ENCODE results near the gene CRYBG1.

Gene CRYBG1, protein sequence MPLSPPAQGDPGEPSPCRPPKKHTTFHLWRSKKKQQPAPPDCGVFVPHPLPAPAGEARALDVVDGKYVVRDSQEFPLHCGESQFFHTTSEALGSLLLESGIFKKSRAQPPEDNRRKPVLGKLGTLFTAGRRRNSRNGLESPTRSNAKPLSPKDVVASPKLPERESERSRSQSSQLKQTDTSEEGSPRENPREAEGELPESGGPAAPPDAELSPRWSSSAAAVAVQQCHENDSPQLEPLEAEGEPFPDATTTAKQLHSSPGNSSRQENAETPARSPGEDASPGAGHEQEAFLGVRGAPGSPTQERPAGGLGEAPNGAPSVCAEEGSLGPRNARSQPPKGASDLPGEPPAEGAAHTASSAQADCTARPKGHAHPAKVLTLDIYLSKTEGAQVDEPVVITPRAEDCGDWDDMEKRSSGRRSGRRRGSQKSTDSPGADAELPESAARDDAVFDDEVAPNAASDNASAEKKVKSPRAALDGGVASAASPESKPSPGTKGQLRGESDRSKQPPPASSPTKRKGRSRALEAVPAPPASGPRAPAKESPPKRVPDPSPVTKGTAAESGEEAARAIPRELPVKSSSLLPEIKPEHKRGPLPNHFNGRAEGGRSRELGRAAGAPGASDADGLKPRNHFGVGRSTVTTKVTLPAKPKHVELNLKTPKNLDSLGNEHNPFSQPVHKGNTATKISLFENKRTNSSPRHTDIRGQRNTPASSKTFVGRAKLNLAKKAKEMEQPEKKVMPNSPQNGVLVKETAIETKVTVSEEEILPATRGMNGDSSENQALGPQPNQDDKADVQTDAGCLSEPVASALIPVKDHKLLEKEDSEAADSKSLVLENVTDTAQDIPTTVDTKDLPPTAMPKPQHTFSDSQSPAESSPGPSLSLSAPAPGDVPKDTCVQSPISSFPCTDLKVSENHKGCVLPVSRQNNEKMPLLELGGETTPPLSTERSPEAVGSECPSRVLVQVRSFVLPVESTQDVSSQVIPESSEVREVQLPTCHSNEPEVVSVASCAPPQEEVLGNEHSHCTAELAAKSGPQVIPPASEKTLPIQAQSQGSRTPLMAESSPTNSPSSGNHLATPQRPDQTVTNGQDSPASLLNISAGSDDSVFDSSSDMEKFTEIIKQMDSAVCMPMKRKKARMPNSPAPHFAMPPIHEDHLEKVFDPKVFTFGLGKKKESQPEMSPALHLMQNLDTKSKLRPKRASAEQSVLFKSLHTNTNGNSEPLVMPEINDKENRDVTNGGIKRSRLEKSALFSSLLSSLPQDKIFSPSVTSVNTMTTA (N-terminal part only)

DNA sequence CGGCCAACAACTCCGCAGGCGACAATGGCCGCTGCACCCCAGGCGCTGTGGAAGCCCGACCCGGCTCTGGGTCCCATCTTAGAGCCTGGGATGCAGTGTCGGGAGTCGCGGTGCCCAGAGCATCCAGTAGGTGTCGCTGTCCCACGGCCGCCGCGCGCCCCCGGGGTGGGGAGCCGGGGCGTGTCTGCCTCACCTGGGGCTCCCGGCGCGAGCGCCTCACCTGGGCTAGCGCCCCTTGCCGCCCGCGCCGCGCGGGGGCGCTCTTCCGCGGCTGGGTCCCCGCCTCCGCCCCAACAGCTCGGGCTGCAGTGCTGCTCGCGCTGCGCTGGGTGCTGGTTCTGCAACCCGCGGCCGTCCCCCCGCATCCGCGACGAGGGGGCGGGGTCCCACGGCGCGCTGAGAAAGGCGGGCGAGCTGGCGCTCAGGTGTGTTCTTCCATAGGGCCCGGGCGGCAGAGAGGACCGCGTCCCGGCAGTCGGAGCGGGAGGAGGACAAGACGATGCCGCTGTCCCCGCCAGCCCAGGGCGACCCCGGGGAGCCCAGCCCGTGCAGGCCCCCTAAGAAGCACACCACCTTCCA is at the start of gene CRYBG1:
TSS of gene CRYBG1 (plus strand) at position 308 of the 579 bp plus-strand sequence. CDS start at position 500, 192 bp downstream.
- DNase-seq (ENCODE audit: low read depth) = no peak

DNA sequence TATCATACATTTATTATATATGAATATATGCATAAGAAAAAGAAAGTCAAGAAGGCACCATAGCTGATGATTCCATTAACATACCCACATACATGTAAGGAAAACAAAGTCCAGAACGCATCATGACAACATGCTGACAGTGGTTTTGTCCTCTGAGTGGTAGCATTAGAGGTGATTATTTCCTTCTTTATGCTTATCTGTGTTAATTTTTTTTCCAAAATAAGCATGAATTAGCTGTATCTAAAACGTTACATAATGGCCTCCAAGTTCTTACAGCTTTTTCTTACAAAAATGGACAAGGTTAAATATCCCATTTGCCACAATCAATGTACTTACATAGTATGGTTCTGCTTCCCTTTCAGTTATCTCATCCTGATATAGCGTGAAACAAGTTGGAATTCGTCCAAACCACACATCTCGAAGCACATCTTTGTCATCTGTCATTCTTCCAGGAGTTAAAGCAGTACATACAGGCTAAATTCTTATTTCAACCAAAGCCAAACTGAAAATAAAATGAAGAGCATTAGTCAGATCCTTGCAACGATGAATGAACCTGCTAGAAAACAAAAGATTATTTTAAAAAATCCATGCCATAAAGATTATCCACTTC is 44.6 kb upstream of the CRYBG1 start:
- DNase-seq (ENCODE audit: low read depth) = peak; percentile 79

DNA sequence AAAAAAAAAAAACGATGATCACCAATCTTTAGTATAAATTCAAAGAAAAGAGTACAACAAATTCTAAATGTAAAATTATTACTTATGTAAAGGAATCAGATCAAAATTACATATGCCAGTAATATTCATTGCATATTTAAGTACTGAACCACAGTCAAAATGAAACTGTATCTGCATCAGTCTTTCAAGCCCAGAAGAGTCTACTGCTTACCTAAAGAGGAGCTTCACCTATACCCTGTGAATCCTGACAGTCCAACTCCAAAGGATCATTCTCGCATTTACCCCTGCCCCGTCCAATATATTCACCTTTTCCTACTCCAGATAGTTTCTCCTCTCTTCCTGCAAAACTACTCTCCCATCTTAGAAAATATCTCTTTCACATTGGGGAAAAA is 44.1 kb upstream of the CRYBG1 start:
- DNase-seq (ENCODE audit: low read depth) = no peak

DNA sequence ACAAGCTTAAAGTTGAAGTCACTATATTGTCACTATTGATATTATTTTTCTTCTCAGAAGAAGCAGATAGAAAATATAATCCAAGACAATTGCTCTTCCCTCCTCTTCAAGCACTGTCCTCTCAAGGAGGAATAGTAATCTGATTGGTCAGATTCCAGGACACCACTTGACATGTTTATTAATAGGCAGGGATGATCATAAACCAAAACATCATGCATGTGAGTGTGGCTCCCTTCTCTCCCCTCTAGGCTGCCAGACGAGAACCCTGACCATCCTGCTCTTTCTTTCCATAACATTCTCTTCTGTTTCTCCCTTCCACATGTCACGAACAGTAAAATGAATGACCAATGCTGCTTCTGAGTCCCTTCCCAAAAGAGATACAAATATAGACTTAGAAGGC is 42.5 kb upstream of the CRYBG1 start:
- DNase-seq (ENCODE audit: low read depth) = no peak

DNA sequence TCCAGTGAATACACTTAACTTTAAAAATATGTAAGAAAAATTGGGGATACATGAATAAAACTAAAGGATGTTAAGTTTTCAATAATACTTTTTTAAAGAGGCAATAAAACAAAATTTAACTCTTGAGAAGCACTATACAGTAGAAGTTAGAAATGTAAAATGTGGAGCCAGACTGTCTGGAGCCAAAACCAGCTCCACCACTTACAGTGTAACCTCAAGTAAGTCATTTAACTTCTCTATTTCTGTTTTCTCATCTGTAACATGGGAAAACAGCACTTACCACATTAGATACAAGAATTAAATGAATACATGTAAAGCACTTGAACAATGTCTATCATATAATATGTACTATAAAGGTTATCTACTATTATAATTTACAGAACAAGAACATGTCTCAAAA is 41.7 kb upstream of the CRYBG1 start:
- DNase-seq (ENCODE audit: low read depth) = no peak

DNA sequence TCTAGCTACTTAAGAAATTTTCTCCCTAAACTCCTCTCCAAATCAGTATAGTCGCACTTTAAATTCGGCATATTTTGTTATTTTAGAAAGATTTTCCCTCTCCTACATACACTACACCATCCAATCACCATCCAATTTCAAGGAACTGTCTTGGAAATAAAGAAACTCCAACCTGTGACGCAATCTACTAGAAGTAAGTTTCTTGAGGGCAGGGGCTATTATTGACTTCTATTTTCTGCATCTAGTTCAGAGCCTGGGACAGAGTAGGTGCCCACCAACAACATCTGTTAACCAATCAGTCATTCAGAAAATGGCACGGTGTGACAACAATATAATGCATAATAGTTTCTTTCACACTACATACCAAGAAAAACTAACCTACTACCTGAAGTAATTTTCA is 38.6 kb upstream of the CRYBG1 start:
- DNase-seq (ENCODE audit: low read depth) = no peak

DNA sequence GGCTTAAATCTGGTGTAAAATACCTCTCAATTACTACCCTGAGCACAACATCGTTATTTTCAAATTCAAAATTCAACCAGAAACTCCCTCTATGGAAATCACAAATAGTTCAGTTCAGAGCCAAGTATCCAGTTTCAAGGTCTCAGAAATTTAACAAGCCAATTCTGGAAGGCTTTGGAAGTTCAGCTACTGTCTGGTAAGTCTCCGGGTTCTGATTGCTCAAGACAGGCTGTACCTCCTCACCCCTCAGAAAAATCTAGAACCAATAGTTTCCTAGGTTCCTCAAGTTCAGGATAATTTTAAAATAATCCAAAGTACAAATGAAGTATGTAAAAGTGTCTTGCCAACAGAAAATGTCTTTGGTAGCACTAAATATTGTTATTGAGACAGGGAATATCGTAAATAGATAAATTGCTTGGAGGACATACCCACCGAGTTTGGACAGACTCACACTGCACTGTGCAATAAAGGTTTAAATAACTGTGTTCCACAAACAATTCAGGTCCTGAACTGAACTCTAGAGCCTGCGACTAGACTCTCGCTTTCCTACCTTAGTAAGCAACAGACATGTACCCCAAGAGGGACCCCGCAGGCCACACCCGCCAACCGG is 35.7 kb upstream of the CRYBG1 start:
- no peak for DNase-seq (ENCODE audit: low read depth)

DNA sequence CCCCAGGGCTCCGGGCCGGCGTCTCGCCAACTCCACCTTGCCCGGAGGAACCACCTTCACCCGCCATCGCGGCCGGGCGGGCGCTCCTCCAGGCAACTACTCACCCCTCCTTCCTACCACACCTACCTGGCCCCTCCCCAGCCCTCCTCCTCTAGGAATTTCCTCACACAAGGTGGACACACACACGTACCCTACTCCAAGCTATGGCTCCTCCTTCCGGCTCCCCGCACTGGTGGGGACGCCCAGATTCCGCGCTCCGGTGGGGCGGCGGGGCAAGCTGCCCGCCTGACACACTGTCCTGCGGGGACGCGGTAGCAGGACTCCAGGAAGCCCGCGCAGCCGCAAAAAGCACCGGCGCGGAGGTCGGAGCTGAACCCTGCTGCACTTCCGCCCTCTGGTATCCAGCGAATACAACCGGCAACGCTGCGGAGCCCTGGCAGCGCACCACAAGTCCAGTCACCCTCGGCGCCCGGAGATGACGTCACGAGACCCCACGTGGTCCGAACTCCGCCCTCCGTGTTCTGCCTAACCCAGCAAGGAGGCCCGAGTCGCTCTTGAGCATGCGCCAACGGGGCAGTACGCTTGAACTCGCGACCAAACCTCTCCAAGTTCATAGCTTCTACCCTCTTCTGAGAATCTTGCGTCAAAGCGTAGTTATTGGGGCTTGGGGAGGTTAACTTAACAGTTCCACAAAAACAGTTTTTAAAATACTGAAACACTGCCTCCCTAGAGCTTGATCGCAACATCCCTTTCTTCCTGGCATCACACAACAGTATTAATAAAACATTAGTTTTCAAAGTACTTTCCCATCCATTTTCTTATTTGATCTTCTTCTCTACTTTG is 35.0 kb upstream of the CRYBG1 start, which contains the start of gene ATG5:
TSS of gene ATG5 (minus strand) at position 425 of the 843 bp plus-strand sequence. CDS start 9,552 bp downstream, outside the sequence.
- DNase-seq (ENCODE audit: low read depth) = peak; percentile 97

DNA sequence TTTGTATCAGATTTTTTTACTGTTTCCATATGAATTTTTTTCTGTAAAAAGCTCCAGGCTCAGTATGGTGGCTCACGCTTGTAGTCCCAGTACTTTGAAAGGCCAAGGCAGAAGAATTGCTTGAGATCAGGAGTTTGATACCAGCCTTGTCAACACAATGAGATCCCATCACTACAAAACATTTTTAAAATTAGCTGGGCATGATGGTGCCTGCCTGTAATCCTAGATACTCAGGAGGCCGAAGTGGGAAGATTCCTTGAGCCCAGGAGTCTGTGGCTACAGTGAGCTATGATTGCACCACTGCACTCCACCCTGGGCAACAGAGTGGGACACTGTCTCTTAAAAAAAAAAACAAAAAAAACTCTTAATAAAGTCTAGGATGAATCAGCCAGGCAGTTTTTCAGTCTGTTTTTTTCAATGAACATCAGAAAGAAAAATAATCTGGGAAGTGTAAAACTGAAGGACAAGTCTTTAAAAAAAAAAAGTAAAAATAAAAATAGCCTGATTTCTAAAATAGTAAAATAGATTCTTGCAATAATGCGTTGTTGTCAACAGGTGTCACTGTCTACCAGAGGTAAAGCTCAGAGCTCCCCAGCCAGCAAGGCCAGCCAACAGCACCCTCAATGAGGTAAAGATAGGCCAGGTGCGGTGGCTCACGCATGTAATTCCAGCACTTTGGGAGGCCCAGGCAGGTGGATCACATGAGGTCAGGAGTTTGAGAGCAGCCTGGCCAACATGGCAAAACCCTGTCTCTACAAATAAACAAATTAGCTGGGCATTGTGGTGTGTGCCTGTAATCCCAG is 25.7 kb upstream of the CRYBG1 start:
- DNase-seq (ENCODE audit: low read depth) = no peak

DNA sequence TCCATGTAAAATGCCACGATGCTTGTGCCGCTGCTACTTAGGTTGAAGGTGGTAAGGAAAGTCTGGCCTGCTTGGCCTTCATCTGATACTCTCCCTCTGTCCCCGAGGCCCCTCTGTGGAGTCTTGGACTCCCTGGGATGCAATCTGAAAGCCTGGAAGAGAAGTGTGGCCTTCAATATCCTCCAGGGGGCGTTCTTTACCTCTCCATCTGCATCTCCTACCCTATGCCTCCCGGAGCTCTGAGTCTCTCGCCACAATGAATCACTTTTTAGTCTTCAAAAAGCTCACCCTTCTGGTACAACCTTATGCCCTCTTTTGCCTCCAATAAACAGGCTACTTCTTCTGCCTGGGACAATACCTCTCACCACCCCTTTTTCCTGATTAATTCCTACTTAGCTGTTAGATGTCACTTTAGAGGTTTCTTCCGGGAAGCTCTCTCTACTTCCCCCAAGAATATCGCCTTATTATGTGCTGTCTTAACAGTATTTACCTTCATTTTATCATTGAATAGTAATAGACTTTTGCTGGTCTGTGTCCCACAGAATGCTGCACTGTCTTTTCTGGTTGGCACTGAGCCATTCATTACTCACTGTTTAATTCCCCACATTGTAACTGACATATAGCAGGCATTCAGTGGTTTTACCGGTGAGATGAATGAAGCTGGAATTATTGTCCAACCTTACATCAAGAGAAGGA is 21.0 kb upstream of the CRYBG1 start:
- no peak for DNase-seq (ENCODE audit: low read depth)

DNA sequence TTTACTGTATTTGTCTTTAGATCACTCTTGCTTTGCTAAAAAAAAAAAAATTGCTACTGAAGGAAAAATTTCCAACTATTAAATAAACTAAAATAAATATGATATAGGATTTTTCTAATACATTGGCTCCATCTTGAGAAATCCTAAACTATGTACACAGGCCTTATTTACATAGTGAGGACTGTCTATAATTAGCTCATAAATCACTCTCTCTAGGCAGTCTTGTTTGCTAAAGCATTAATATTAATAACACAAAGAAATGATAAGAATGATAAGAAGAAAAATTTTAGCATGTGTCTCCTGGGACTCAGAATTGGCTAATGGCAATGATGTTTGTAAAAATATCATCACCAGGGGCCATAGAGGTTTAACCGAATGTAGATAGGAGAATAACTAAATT is 13.3 kb upstream of the CRYBG1 start:
- no peak for DNase-seq (ENCODE audit: low read depth)

DNA sequence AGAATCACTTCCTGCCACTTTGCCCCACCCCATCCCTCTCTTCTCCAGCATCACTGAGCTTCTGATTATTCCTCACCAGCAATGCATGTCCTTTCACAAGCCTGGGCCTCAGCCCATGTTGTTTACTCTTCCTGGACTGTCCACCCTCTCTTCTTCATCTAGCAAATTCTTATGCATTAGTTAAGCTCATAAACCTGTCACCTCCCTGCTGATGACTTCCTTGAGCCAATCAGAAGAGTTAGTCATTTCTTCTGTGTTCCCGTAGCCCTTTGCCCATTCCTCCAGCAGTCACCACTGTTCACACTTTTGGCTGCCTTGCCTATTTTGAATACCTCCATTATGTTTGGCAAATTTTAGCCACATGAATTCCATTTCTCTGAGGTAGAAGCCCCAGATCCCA is 4.1 kb upstream of the CRYBG1 start:
- DNase-seq (ENCODE audit: low read depth) = no peak

DNA sequence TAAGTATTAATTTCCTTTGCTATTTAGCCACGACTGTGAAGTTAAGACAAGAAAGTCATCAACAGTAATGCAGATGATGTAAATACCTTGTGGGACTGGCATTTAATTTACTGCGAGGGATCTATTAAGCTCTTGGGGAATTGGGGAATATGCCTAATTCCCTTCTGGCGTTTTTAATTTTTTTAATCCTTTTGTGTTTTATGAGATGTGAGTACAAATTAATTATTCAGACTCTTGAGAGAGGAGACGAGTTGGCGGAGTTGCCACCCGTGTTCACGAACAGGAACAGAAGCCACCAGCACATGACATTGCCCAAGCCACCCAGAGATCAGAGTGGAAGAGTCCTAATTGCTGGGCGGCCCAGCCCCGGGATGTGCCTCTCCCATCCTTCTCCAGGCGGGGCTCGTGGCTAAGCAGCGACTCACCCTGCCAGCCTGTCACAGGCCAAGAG is 533 bp upstream of the CRYBG1 start:
- no peak for DNase-seq (ENCODE audit: low read depth)

DNA sequence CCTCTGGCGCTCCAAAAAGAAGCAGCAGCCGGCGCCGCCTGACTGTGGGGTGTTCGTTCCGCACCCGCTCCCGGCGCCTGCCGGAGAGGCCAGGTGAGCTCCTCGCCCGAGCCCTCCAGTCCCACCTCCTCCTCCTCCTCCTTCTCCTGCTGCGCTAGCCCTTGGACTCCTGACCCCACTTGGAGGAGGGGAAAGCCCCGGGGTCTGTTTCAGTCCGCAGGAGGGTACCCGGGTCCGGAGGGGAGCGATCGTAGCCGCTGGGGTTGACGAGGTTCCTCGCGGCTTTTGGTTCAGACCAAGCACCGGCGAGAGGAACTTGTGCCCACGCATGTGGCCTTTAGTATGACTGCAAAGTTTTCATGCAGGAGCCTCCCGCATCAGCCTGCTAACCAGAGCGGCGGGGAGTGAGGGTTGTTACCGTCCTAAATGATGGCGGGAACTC is 493 bp downstream of the CRYBG1 start:
- DNase-seq (ENCODE audit: low read depth) = no peak

DNA sequence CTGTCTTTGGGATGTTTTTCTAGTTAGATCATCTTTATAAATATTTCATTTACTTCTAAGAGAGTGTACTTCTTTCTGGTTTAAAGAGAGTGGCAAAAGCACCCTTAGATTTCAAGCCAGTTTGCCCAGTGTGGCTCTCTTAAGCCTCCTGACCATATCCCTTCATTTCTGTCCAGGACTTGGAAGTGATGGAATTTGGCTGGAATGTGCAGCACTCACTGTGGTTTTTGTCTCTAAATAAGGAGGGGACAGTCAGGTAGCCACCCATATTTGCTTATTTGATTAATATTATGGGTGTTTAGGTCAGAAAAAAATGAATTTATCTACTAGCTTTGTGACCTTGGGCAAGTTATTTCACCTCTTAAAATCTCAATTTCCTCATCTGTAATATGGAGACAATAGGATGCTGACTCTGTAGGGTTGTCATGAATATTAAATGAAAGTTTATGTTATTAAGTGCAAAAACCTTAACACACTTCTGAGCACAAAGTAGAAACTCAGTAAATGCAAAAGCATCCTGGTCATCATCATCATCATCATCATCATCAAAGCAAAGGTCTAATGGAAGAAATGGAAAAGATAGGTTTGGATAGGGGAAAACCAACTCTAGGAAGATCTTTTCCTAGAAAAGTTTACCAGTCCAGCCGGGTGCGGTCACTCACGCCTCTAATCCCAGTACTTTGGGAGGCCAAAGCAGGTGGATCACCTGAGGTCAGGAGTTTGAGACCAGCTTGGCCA is 3.1 kb downstream of the CRYBG1 start:
- DNase-seq (ENCODE audit: low read depth) = no peak

DNA sequence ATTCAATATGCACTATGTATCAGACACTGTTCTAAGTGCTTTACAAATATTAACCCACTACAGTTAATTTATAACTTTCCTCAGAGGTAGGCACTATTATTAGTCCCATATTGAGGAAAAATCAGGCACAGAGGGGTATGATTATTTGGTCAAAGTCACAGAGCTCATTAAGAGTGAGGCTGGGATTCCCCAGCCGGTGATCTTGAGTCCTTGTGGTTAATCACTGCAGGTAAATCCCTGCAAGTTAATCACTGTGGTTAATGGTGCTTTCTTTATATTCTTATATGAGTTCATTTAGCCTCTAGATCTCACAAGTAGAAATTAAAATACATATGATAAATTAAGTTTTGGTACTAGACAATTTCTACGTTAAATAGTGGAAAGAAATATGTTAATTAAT is 9.2 kb downstream of the CRYBG1 start:
- no peak for DNase-seq (ENCODE audit: low read depth)

DNA sequence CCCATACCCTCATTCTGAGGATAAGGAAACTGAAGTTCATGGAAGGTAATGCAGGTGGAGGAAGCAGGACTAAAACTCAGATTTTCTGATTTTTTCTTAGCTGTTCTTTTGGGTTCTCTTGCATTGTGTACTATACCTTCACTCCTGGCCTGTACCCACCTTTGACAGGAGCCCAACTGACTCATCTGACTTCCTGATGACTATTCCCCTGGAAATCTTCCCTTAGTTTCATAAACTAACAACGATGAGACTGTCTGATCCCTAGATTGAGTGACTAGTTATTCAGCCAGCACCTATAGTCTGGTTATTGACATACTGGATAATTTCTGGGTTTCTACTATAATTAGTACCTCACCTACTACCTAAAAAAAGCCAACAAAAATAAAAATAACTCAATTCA is 10.1 kb downstream of the CRYBG1 start:
- DNase-seq (ENCODE audit: low read depth) = no peak
